PC-3 (cell line): ENCODE data around the gene RTP1. TPM values are rescaled to one million over a fixed set of nuclear protein-coding genes. Genes with fewer than 3 reads are reported as not detected.

Experiments
- ATAC-seq: fragments of 200-7000 bp; cut with Tn5 transposase; 2 replicates; pipeline ENCODE4 v1.9.1; 2020; ENCODE audit warnings: mild to moderate bottlenecking, moderate library complexity
- BruUV-seq: library from RNA; stranded (reverse); fragments of 400-500 nt; replicated peaks from 2 replicates; lab custom pipeline; 2021; lab: Mats Ljungman, UMichigan
- CTCF ChIA-PET: fragments of 300-600 bp; sonication (Branson Sonifier 250); formaldehyde crosslinking; loops from one replicate; lab custom pipeline; 2022; ENCODE audit warnings: antibody characterized with exemption; lab: Charles Lee
- POLR2A ChIA-PET: fragments of 300-600 bp; sonication (Branson Sonifier 250); formaldehyde crosslinking; loops from one replicate; lab custom pipeline; 2022; ENCODE audit warnings: antibody characterized with exemption; ENCODE audit not compliant: unreplicated experiment; lab: Charles Lee
- DNase-seq: peaks from one replicate; pipeline ENCODE4 v3.0.0-alpha.2; 2015
- H2AFZ ChIP-seq: fragments of 300-600 bp; sonication (generic); 2 replicates; pipeline ENCODE4 v1.6.0; 2016; ENCODE audit warnings: antibody characterized with exemption, low read length
- H3F3A ChIP-seq: fragments of 300-600 bp; sonication (generic); one replicate; pipeline ENCODE4 v1.6.0; 2017; ENCODE audit warnings: antibody characterized with exemption, low read length, control low read depth, mild to moderate bottlenecking; ENCODE audit not compliant: unreplicated experiment
- H3K27ac ChIP-seq: fragments of 300-600 bp; sonication (generic); 2 replicates; pipeline ENCODE4 v1.5.1; 2016; ENCODE audit warnings: mild to moderate bottlenecking, low read length
- H3K27me3 ChIP-seq: fragments of 300-600 bp; sonication (generic); 2 replicates; pipeline ENCODE4 v1.6.1; 2016; ENCODE audit warnings: low read length, mixed read lengths
- H3K36me3 ChIP-seq: fragments of 300-600 bp; sonication (generic); 2 replicates; pipeline ENCODE4 v1.6.1; 2016; ENCODE audit warnings: low read depth, mixed run types, low read length, mixed read lengths
- H3K4me1 ChIP-seq: fragments of 300-600 bp; sonication (generic); 2 replicates; pipeline ENCODE4 v1.5.1; 2016; ENCODE audit warnings: low read length; ENCODE audit not compliant: insufficient read depth
- H3K4me2 ChIP-seq: fragments of 300-600 bp; sonication (generic); 2 replicates; pipeline ENCODE4 v1.6.0; 2016; ENCODE audit warnings: low read length
- H3K4me3 ChIP-seq: fragments of 300-600 bp; sonication (generic); 2 replicates; pipeline ENCODE4 v1.5.1; 2016; ENCODE audit warnings: mild to moderate bottlenecking, low read length, mixed read lengths
- H3K79me2 ChIP-seq: fragments of 300-600 bp; sonication (generic); 2 replicates; pipeline ENCODE4 v1.6.1; 2017; ENCODE audit warnings: low read length, mixed read lengths
- H3K9ac ChIP-seq: fragments of 300-600 bp; sonication (generic); 2 replicates; pipeline ENCODE4 v1.6.0; 2016; ENCODE audit warnings: mild to moderate bottlenecking, low read length
- H3K9me2 ChIP-seq: fragments of 300-600 bp; sonication (generic); replicated peaks from 2 replicates; pipeline ENCODE4 v1.6.1; 2016; ENCODE audit warnings: mixed run types, low read length, mixed read lengths
- H3K9me3 ChIP-seq: fragments of 300-600 bp; sonication (generic); 2 replicates; pipeline ENCODE4 v1.6.1; 2016; ENCODE audit warnings: low read length, mixed read lengths
- H4K20me1 ChIP-seq: fragments of 300-600 bp; sonication (generic); 2 replicates; pipeline ENCODE4 v1.6.1; 2016; ENCODE audit warnings: low read length, mixed read lengths
- EZH2 ChIP-seq: fragments of 300-600 bp; sonication (generic); IDR thresholded peaks from one replicate; pipeline ENCODE4 v1.6.1; 2017; ENCODE audit warnings: antibody characterized with exemption, mild to moderate bottlenecking, low read length; ENCODE audit not compliant: unreplicated experiment
- EZH2phosphoT487 ChIP-seq: fragments of 300-600 bp; sonication (generic); IDR thresholded peaks from 2 replicates; pipeline ENCODE4 v1.6.1; 2018; ENCODE audit warnings: mild to moderate bottlenecking, antibody characterized with exemption, low read length, borderline replicate concordance
- intact Hi-C: fragments of 100-400 bp; cut with micrococcal nuclease; formaldehyde crosslinking; loops from 2 replicates; pipeline ENCODE4 v1.9.0; 2023
- total RNA-seq: library from RNA; depleted of rRNA; stranded (reverse); fragments of >200 nt; gene quantifications from 2 replicates; pipeline ENCODE4 v1.2.3, GENCODE V29; 2014
- TF ChIP-seq, protein P1 (sequence below): fragments of 300-600 bp; sonication (generic); conservative IDR thresholded peaks from 2 replicates; pipeline ENCODE4 v1.5.1; 2017; ENCODE audit warnings: antibody characterized with exemption, low read depth, mild to moderate bottlenecking, low read length

Gene RTP1
- total RNA-seq, 1 experiment from 2014 or later = not detected

DNA sequence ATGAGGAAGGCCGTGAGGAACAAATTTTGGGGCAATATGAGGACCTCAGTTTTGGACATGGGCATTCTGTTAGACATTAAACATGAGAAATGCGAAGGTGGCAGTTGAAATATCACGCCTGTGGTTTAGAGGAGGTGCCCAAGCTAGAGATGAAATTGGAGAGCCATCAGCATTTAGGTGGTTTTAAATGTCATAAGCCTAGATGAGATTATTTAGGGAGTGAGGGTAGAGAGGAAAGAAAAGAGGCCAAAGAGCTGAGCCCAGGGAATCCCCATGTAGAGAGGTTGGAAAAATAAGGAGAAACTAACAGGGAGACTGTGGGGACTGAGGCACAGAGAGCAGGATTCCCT, 14.9 kb downstream of the RTP1 start:
- ATAC-seq = no peak
- H3K27ac ChIP-seq = no peak overlapping the region
- H3K27me3 ChIP-seq = no peaks in the 10 kb centered on the region
- H3F3A ChIP-seq = peaks cover 6% of the 10 kb centered on the region
- H3K36me3 ChIP-seq = peaks cover 2% of the 10 kb centered on the region; the same call in 1 of the 2 replicates
- H3K9me3 ChIP-seq = peaks cover 8% of the 10 kb centered on the region
- no peak for DNase-seq
- BruUV-seq = no TSS peak
- no peaks in the 10 kb centered on the region for H3K9me2 ChIP-seq
- no peak overlapping the region for H3K4me3 ChIP-seq
- TF ChIP-seq, protein P1, sequence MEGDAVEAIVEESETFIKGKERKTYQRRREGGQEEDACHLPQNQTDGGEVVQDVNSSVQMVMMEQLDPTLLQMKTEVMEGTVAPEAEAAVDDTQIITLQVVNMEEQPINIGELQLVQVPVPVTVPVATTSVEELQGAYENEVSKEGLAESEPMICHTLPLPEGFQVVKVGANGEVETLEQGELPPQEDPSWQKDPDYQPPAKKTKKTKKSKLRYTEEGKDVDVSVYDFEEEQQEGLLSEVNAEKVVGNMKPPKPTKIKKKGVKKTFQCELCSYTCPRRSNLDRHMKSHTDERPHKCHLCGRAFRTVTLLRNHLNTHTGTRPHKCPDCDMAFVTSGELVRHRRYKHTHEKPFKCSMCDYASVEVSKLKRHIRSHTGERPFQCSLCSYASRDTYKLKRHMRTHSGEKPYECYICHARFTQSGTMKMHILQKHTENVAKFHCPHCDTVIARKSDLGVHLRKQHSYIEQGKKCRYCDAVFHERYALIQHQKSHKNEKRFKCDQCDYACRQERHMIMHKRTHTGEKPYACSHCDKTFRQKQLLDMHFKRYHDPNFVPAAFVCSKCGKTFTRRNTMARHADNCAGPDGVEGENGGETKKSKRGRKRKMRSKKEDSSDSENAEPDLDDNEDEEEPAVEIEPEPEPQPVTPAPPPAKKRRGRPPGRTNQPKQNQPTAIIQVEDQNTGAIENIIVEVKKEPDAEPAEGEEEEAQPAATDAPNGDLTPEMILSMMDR = no peak
- TF ChIP-seq EZH2 (no peak), EZH2phosphoT487 (no peak)
- H3K4me2 ChIP-seq = no peak overlapping the region
- H3K4me1 ChIP-seq = peaks cover 17% of the 10 kb centered on the region
- ChIA-PET CTCF (no interaction called here), POLR2A (no interaction called here)
- no peaks in the 10 kb centered on the region for H3K79me2 ChIP-seq
- H2AFZ ChIP-seq = no peak overlapping the region
- intact Hi-C loops = no loop called here
- H4K20me1 ChIP-seq = no peaks in the 10 kb centered on the region
- H3K9ac ChIP-seq = no peak overlapping the region

DNA sequence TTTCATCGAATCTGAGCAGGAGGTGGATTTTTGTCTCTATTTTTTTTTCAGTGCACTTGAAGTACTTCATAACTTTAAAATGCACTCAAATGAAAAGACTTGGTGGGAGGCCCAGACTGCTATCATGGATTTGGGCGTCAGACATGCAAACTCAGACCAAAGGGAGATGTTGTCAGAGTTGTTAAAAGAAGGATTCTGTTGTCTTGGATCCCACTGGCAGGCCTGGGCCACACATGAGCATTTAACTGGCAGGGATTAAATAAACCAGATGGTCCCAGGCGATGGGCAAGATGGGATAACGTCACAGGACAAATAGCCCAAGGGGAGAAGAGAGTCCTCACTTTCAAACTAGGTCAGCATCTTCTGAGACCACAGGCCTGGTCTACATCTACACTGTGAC, 15.4 kb downstream of the RTP1 start:
- Histone ChIP-seq H3K9ac (no peak overlapping the region), H3K4me2 (no peak overlapping the region), H3K9me3 (peaks cover 3% of the 10 kb centered on the region), H3K4me3 (no peak overlapping the region), H3K36me3 (no peaks in the 10 kb centered on the region), H3K27ac (no peak overlapping the region), H3K4me1 (peaks cover 15% of the 10 kb centered on the region), H3F3A (peaks cover 2% of the 10 kb centered on the region), H4K20me1 (no peaks in the 10 kb centered on the region), H2AFZ (no peak overlapping the region), H3K9me2 (no peaks in the 10 kb centered on the region), H3K27me3 (no peaks in the 10 kb centered on the region), H3K79me2 (no peaks in the 10 kb centered on the region)
- BruUV-seq = no TSS peak
- no peak for ATAC-seq
- intact Hi-C loops = no loop called here
- POLR2A ChIA-PET = no interaction called here
- DNase-seq = no peak
- no peak for TF ChIP-seq EZH2
- TF ChIP-seq EZH2phosphoT487 = no peak
- CTCF ChIA-PET = no interaction called here

DNA sequence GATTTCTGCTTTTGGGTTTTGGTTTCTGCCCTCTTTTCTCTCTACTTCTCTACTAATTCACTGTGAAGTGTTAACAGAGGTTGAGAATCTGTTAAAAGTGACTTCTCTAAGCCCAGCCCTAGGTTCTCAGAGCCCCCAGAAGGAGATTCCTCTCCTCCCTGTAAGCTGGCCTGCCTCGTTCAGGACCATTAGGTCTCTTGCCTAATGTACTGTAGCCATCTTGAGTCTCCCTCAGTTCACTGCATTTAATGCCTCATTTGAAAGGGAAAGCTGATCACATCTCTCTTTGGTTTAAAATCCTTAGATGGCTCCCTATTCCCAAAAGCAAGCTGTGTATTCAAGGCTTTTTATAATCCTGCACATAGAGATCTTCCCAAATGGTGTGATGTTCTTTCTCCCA, 16.3 kb downstream of the RTP1 start:
- ChIA-PET POLR2A (no interaction called here), CTCF (no interaction called here)
- H2AFZ ChIP-seq = no peak overlapping the region
- no peaks in the 10 kb centered on the region for H3K9me2 ChIP-seq
- H4K20me1 ChIP-seq = no peaks in the 10 kb centered on the region
- H3K4me3 ChIP-seq = no peak overlapping the region
- H3K79me2 ChIP-seq = no peaks in the 10 kb centered on the region
- H3K27me3 ChIP-seq = no peaks in the 10 kb centered on the region
- no peaks in the 10 kb centered on the region for H3F3A ChIP-seq
- no peaks in the 10 kb centered on the region for H3K36me3 ChIP-seq
- TF ChIP-seq EZH2phosphoT487 = no peak
- TF ChIP-seq, protein P1 = no peak
- TF ChIP-seq EZH2 = no peak
- no peak overlapping the region for H3K4me2 ChIP-seq
- H3K4me1 ChIP-seq = peaks cover 9% of the 10 kb centered on the region
- DNase-seq (no peak), ATAC-seq (no peak)
- intact Hi-C loops = no loop called here
- no peak overlapping the region for H3K9ac ChIP-seq
- no peak overlapping the region for H3K27ac ChIP-seq
- no TSS peak for BruUV-seq
- no peaks in the 10 kb centered on the region for H3K9me3 ChIP-seq
